IPS-NIHi11 (cell line): ENCODE measurements around the gene SNTB2.

Experiments
- DNase-seq: peaks from one replicate; pipeline ENCODE4 v3.0.0; 2012; ENCODE audit warnings: mixed read lengths, low spot score

The SNTB2 gene

GRCh38 chr16:69318911-69319289 is 131.9 kb downstream of the SNTB2 start:
- no peak for DNase-seq

DNA sequence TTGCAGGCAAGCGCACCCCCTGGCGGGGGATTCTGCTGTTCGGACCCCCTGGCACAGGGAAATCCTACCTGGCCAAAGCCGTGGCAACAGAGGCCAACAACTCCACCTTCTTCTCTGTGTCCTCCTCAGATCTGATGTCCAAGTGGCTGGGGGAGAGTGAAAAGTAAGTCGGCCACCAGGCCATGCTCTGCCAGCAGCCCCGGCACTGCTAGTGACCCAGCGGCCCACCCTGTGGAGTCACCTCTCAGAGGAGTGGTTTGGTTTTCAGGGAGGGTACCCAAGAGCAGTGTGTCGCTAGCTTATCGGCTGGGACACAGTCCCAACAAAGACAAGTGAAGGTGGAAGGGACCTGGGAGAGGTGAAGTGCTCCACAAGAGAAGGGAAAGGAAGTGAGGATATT is 132.4 kb downstream of the SNTB2 start:
- no peak for DNase-seq

- DNase-seq = no peak
Measured at GRCh38 chr16:69319826-69320739, 133.1 kb downstream of the SNTB2 start.

- no peak for DNase-seq
Measured at GRCh38 chr16:69320740-69321073, 133.7 kb downstream of the SNTB2 start.

DNA sequence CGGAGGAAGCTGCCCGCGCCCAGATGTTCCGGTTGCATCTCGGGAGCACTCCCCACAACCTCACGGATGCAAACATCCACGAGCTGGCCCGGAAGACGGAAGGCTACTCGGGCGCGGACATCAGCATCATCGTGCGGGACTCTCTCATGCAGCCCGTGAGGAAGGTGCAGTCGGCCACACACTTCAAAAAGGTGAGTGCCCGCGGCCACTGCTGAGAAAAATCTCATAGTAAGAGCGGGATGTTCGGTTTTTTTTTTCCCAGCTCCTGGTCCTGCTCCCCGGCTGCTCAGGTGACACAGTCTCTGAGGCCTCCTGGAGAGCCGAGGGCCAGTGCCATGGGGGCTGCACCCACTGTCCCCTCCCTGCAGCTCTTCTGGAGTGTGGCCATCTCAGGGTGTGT is 134.1 kb downstream of the SNTB2 start:
- no peak for DNase-seq

GRCh38 chr16:69322343-69322742 is 135.4 kb downstream of the SNTB2 start:
- DNase-seq = no peak

DNA sequence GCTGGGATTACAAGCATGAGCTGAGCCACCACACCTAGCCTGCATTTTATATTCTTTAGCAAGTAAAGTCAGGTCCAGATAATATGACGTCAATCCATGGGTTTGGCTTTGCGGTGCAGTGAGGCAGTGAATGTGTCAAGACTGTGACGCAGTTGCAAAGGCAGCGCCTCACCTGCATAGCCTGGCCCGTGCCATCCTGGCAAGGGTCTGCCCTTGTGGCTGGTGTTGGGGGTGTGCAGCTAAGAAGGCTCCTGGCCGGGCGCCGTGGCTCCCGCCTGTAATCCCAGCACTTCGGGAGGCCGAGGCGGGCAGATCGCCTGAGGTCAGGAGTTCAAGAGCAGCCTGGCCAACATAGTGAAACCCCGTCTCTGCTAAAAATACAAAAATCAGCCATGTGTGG is 136.5 kb downstream of the SNTB2 start:
- no peak for DNase-seq

- DNase-seq = no peak
Measured at GRCh38 chr16:69324013-69324531, 137.1 kb downstream of the SNTB2 start.

DNA sequence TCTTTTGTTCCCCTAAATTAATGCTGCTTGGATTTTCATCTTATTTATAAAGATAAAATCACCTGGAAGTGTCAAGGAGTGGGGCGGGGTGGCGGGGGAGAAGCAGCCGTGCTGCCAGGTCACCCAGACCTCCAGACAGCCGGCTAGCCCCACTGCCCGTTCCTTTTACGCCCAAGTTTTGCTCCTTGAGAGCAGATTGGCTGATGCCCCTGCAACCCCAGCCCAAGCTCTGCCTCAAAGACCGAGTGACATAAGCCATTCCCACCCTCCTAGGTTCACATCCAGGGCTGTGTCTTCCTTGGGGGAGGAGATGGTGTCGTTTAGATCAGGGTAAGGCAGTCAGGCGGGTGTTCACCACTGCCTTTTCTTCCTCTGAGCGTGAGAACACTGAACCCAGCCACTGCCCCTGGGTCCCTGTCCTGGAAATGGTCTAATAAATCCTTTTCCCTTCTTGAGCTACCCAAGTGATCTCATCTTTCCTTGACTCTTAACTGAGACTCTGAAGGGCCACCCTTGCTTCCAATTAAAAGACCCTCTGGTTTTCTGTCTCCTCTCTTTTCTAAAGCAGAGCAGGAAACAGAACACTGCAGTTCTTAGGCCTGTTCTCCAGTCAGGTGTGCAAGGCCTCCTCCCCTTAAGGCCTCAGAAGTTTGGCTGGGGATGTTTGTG is 137.8 kb downstream of the SNTB2 start:
- DNase-seq = no peak

DNA sequence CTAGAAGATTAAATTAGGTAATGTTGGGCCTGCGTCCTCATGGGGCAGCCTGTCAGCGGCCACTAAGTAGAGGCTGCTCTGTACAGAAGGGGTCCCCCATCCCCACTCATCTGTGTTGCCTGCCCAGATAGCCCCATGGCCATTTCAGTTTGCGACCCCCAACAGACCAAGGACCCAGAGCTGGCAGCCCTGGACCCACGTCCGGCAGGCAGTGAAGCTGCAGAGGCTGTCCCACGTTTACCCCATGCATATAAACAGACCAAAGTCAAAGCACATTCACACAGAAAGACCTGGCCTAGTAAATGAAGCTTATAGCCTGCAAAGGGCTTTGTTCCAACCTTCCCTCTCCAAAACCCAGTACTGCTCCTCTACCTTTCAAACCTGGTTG is 138.8 kb downstream of the SNTB2 start:
- DNase-seq = no peak

DNA sequence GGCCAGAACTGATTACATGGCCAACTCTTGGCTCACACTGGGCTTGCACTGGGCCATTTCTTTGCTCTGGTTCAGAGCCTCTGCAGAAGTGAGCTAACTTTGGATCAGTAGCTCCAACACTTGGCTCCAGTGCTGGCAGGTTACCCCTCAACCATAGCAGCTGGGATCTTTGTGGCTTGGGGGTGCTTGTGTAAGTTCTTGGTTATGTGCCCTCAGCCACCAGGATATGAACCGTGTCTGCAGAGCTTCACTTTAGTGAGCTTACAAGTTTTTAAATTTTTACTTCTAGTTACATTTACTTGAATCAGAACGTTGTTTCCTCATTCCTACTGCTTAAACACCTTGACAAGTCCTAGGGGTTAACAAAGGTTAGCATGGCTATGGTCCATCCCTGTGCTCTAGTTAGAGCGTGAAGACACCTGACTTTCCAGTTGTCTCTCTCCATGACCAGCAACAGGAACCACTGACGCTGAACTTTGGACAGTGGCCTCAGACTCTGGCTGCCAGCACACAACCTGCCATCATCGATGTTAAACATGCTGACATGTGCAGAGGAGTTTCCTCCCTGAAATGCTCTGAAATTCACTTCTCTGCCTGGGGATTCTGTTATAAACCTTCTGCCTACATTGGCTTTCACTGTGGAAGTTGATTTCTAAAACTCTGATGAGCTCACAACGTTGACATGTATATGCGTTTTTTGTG is 139.4 kb downstream of the SNTB2 start:
- DNase-seq = no peak

GRCh38 chr16:69327585-69328310 is 140.8 kb downstream of the SNTB2 start:
- DNase-seq = no peak

GRCh38 chr16:69328854-69329316 is 141.9 kb downstream of the SNTB2 start:
- DNase-seq = no peak

- no peak for DNase-seq
Measured at GRCh38 chr16:69329369-69330285, 142.7 kb downstream of the SNTB2 start.

DNA sequence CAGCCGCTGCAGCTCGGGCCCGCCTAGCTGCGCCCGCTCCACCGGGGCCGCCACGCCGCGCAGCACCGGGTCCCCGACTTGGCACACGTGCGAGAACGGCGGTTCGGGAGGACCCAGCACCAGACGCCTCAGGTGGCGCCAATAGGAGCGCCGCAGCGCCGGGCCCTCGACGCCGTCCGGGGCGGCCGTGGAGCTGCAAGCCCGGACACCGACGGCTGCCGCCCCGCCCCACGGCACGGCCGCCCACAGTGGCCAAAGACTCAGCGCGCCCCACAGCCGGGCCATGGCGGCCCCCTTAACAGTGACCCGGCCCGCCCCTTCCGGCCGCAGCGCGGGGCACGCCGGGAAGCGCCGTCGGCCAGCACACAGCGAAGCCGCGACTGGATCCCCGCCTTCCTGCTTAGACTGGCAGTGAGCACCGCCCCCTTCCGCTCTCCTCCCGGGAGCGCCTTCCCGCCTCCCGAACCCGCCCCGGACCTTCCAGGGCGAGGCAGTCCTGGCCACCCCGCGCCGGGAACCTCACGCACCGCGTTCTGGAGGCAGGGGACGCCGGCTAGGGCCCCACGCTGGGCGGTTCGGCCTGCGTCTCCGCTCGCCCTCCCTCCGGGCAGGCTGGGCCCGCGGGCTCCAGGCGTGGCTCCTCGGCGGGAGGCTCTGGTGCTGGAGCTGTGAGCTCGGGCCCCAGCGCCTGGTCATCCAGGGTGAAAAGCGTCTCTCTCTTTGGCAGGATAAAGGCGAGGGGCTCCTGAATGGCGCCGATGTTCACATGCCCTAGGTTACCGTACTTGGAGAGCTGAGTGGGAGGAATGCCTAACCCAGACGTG is 143.5 kb downstream of the SNTB2 start, which contains the start of gene PDF:
TSS of gene PDF (minus strand) at position 303 of the 824 bp plus-strand sequence. CDS start at position 285, 18 bp downstream.
- peak; percentile 98 for DNase-seq

- DNase-seq = no peak
Measured at GRCh38 chr16:69334696-69335095, 147.7 kb downstream of the SNTB2 start.

DNA sequence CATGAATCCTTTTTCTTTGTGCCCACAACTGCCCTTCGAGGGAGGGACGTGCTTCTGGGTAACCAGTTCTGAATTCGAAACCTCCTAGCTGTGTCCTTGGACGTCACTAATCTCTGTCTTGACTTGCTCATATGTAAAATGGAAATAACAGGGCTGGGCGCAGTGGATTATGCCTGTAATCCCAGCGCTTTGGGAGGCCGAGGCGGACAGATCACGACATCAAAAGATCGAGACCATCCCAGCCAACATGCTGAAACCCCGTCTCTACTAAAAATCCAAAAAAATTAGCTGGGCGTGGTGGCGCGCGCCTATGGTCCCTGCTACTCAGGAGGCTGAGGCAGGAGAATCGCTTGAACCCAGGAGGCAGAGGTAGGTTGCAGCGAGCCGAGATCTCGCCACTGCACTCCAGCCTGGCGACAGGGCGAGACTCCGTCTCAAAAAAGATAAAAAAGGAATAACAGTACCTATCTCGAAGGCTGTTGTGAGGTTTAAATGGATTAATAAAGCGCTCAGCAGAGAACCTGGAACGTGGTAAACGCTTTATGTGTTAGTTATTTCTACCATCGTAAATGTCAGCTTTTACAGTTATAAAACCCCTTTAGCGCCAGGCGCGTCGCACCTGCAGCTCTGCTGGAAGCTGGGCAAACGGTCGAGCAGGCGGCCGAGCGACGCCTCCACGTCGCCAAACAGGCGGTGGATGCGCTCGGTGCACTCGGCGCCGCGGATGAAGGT is 151.8 kb downstream of the SNTB2 start:
- DNase-seq = no peak

DNA sequence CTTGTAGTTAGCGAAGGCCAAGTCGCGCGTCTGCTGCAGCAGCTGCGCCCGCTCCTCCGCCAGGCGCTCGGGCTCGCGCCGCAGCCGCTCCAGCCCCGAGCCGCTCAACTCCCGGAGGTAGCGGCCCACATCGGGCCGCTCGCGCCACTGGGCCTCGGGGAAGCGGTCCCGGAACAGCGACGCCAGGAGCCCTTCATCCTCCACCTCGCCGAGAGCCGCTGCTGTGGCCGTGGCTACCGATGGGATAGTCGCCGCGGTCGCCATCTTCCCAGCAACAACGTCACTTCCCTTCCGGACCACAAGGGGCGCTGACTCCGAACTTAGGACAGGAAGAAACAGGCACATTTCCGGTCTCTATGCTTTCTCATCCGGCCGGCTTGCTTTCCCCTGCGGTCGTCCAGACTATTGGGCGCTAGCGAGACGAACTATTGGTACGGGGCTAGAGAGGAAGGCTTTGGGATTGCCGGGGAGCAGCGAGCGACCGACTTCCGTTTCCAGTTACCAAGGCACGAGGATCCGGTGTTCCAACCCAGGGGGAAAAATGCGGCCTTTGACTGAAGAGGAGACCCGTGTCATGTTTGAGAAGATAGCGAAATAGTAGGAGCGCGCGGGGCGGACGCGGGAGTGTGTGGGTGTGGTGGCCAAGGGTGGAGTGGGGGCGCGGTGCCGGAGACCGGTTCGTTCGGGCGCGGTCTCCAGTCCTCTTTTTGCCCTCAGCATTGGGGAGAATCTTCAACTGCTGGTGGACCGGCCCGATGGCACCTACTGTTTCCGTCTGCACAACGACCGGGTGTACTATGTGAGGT is 152.5 kb downstream of the SNTB2 start, which contains the start of the genes COG8 and NIP7:
TSS of gene COG8 (minus strand) at position 276 of the 806 bp plus-strand sequence. CDS start at position 264, 12 bp downstream.
TSS of gene NIP7 (plus strand) at position 484 of the 806 bp plus-strand sequence. CDS start at position 542, 58 bp downstream.
- DNase-seq = peak; percentile 94
